Neuronal stem cell (in vitro differentiated cells): ENCODE measurements around the gene SRC.
A peak's percentile ranks its signal among the peaks of the same experiment; 100 is the strongest.

ENCODE experiments used
- DNase-seq: peaks from one replicate; pipeline ENCODE4 v3.0.0-alpha.2; 2013; ENCODE audit warnings: low spot score
- H2AFZ ChIP-seq: one replicate; pipeline ENCODE4 v1.6.1; 2013; ENCODE audit warnings: mild to moderate bottlenecking, low read length, inconsistent platforms
- H2AK5ac ChIP-seq: 2 replicates; pipeline ENCODE4 v1.6.1; 2013; ENCODE audit warnings: low read depth, mild to moderate bottlenecking, inconsistent platforms, low read length, moderate library complexity, mixed read lengths
- H2BK120ac ChIP-seq: 2 replicates; pipeline ENCODE4 v1.6.1; 2013; ENCODE audit warnings: low read depth, mild to moderate bottlenecking, inconsistent platforms, low read length, moderate library complexity, mixed read lengths
- H2BK12ac ChIP-seq: one replicate; pipeline ENCODE4 v1.6.1; 2013; ENCODE audit warnings: low read length, inconsistent platforms
- H2BK15ac ChIP-seq: 2 replicates; pipeline ENCODE4 v1.6.1; 2013; ENCODE audit warnings: mild to moderate bottlenecking, low read length, inconsistent platforms, mixed read lengths
- H2BK5ac ChIP-seq: one replicate; pipeline ENCODE4 v1.6.1; 2013; ENCODE audit warnings: inconsistent platforms, mild to moderate bottlenecking, low read length, moderate library complexity
- H3K14ac ChIP-seq: one replicate; pipeline ENCODE4 v1.6.1; 2013; ENCODE audit warnings: low read length, inconsistent platforms
- H3K18ac ChIP-seq: 2 replicates; pipeline ENCODE4 v1.6.1; 2013; ENCODE audit warnings: low read length, inconsistent platforms
- H3K23ac ChIP-seq: 2 replicates; pipeline ENCODE4 v1.6.1; 2013; ENCODE audit warnings: low read depth, mild to moderate bottlenecking, mixed read lengths, low read length, inconsistent platforms; ENCODE audit not compliant: poor library complexity
- H3K27ac ChIP-seq: replicated peaks from 3 replicates; pipeline ENCODE4 v1.5.1; 2013; ENCODE audit warnings: low read length, inconsistent platforms
- H3K27me3 ChIP-seq, 3 experiments: 2 replicates each; pipeline ENCODE4 v1.6.1; 2013; ENCODE audit warnings: low read length in 3 of 3, mild to moderate bottlenecking in 2 of 3, inconsistent platforms in 1 of 3, low read depth in 1 of 3, mixed read lengths in 1 of 3, moderate library complexity in 1 of 3; ENCODE audit not compliant: control insufficient read depth in 3 of 3, insufficient read depth in 3 of 3
- H3K36me3 ChIP-seq, 2 donors: replicated peaks in 1 of 2; 2 replicates each; pipeline ENCODE4 v1.6.1; 2013; ENCODE audit warnings: low read length in 2 of 2; ENCODE audit not compliant: control insufficient read depth in 2 of 2, insufficient read depth in 2 of 2
- H3K4ac ChIP-seq: 2 replicates; pipeline ENCODE4 v1.6.1; 2013; ENCODE audit warnings: inconsistent platforms, mild to moderate bottlenecking, low read length, moderate library complexity
- H3K4me1 ChIP-seq, 2 donors: 1 replicate in 1 of 2; 2 replicates in 1 of 2; pipeline ENCODE4 v1.6.1; 2013; ENCODE audit warnings: low read length in 2 of 2, low read depth in 1 of 2; ENCODE audit not compliant: control insufficient read depth in 2 of 2, insufficient read depth in 1 of 2
- H3K4me2 ChIP-seq: one replicate; pipeline ENCODE4 v1.6.1; 2013; ENCODE audit warnings: mild to moderate bottlenecking, low read length, inconsistent platforms; ENCODE audit not compliant: insufficient read depth, poor library complexity, severe bottlenecking
- H3K4me3 ChIP-seq, 2 donors: 2 replicates each; pipeline ENCODE4 v1.5.1; 2013; ENCODE audit warnings: low read length in 2 of 2, mild to moderate bottlenecking in 2 of 2, inconsistent platforms in 1 of 2, moderate library complexity in 1 of 2
- H3K79me1 ChIP-seq: one replicate; pipeline ENCODE4 v1.6.1; 2013; ENCODE audit warnings: low read depth, mild to moderate bottlenecking, inconsistent platforms, low read length, moderate library complexity
- H3K9ac ChIP-seq: one replicate; pipeline ENCODE4 v1.6.1; 2013; ENCODE audit warnings: mild to moderate bottlenecking, low read depth, low read length, inconsistent platforms; ENCODE audit not compliant: poor library complexity
- H3K9me3 ChIP-seq, 2 donors: replicated peaks in 1 of 2; 2 replicates each; pipeline versions ENCODE3 to v1.6.1; 2013; ENCODE audit warnings: low read length in 2 of 2, mild to moderate bottlenecking in 2 of 2, inconsistent platforms in 1 of 2, low read depth in 1 of 2, mixed read lengths in 1 of 2, moderate library complexity in 1 of 2; ENCODE audit not compliant: control insufficient read depth in 2 of 2, insufficient read depth in 1 of 2
- H4K8ac ChIP-seq: one replicate; pipeline ENCODE4 v1.6.1; 2013; ENCODE audit warnings: low read depth, mild to moderate bottlenecking, inconsistent platforms, low read length, moderate library complexity
- H4K91ac ChIP-seq: one replicate; pipeline ENCODE4 v1.6.1; 2013; ENCODE audit warnings: low read length, low read depth, mild to moderate bottlenecking, inconsistent platforms; ENCODE audit not compliant: poor library complexity
- WGBS, 2 donors: extraction: QIAGEN DNeasy Blood & Tissue Kit; methylation state at CpG; one replicate each; pipeline ENCODE4 v1.1.7; 2013; ENCODE audit warnings: missing lambda C conversion rate in 2 of 2, mixed read lengths in 1 of 2; ENCODE audit not compliant: insufficient read length in 2 of 2, insufficient replicate concordance in 1 of 2; ENCODE audit errors: extremely low coverage in 2 of 2; 5-methylcytosine and 5-hydroxymethylcytosine counted together

The SRC gene

GRCh38 chr20:37354210-37355195, 8.6 kb downstream of the SRC start:
- no peak overlapping the region for H2AK5ac ChIP-seq
- H3K36me3 ChIP-seq: peaks cover 3 to 38% of the 10 kb centered on the region in 2 donors
- H3K23ac ChIP-seq: no peak overlapping the region
- H2BK12ac ChIP-seq: no peak overlapping the region
- no peak overlapping the region for H4K91ac ChIP-seq
- H3K4ac ChIP-seq: no peak overlapping the region
- no peak overlapping the region for H2AFZ ChIP-seq
- H3K9ac ChIP-seq: no peak overlapping the region
- peak overlapping the region; percentile 24 for H2BK15ac ChIP-seq
- H4K8ac ChIP-seq: no peak overlapping the region
- no peaks in the 10 kb centered on the region for H3K9me3 ChIP-seq
- no peak overlapping the region for H3K14ac ChIP-seq
- peak overlapping the region; percentile 33 for H3K18ac ChIP-seq
- no peaks in the 10 kb centered on the region for H3K27me3 ChIP-seq
- DNase-seq: no peak
- no peak overlapping the region for H3K4me3 ChIP-seq
- H3K4me2 ChIP-seq: no peak overlapping the region
- no peak overlapping the region for H3K27ac ChIP-seq
- no peak overlapping the region for H2BK5ac ChIP-seq
- WGBS, 2 donors: no CpG with 5 or more reads among the region's 18 CpGs
- H3K79me1 ChIP-seq: peaks cover 29% of the 10 kb centered on the region
- no peak overlapping the region for H2BK120ac ChIP-seq
- peaks cover 0 to 5% of the 10 kb centered on the region in 2 donors for H3K4me1 ChIP-seq

GRCh38 chr20:37355252-37356180, 9.6 kb downstream of the SRC start:
- Histone ChIP-seq H3K9ac (no peak overlapping the region), H3K4me1 (peaks cover 0 to 5% of the 10 kb centered on the region in 2 donors), H3K23ac (no peak overlapping the region), H3K79me1 (peaks cover 27% of the 10 kb centered on the region), H4K8ac (no peak overlapping the region), H2AK5ac (no peak overlapping the region), H2BK12ac (no peak overlapping the region), H3K27me3 (no peaks in the 10 kb centered on the region), H2AFZ (no peak overlapping the region), H2BK120ac (no peak overlapping the region), H2BK15ac (no peak overlapping the region), H3K14ac (no peak overlapping the region), H3K36me3 (peaks cover 3 to 28% of the 10 kb centered on the region in 2 donors), H3K18ac (no peak overlapping the region), H3K9me3 (no peaks in the 10 kb centered on the region), H2BK5ac (peak overlapping the region; percentile 45), H3K4me2 (no peak overlapping the region), H3K4me3 (no peak overlapping the region), H3K4ac (no peak overlapping the region), H3K27ac (no peak overlapping the region), H4K91ac (no peak overlapping the region)
- no peak for DNase-seq
- no CpG with 5 or more reads among the region's 15 CpGs for WGBS, 2 donors

- Histone ChIP-seq H2BK120ac (no peak overlapping the region), H3K14ac (no peak overlapping the region), H2AFZ (no peak overlapping the region), H4K8ac (no peak overlapping the region), H4K91ac (no peak overlapping the region), H3K4ac (no peak overlapping the region), H2BK5ac (peak overlapping the region; percentile 45), H3K36me3 (peaks cover 3 to 20% of the 10 kb centered on the region in 2 donors), H3K27me3 (no peaks in the 10 kb centered on the region), H3K4me2 (no peak overlapping the region), H3K23ac (no peak overlapping the region), H2BK12ac (no peak overlapping the region), H3K27ac (no peak overlapping the region), H3K9me3 (no peaks in the 10 kb centered on the region), H3K18ac (peak overlapping the region; percentile 1), H3K4me3 (no peak overlapping the region), H3K79me1 (peaks cover 34% of the 10 kb centered on the region), H2BK15ac (no peak overlapping the region), H3K9ac (no peak overlapping the region), H3K4me1 (peaks cover 0 to 5% of the 10 kb centered on the region in 2 donors), H2AK5ac (no peak overlapping the region)
- DNase-seq: no peak
- WGBS, 2 donors: no CpG with 5 or more reads among the region's 8 CpGs
Measured at GRCh38 chr20:37356387-37356786, 10.4 kb downstream of the SRC start.
